OCI-LY1 (cell line): ENCODE measurements around the gene ZMYND19.

Experiments
- H2AFZ ChIP-seq: fragments of 200-600 bp; sonication (generic), shearing (Covaris generic); 2 replicates; pipeline ENCODE4 v1.6.0; 2014; ENCODE audit warnings: antibody characterized with exemption, mild to moderate bottlenecking, low read length
- H3F3A ChIP-seq: fragments of 200-600 bp; sonication (generic), shearing (Covaris generic); 2 replicates; pipeline ENCODE4 v1.6.0; 2014; ENCODE audit warnings: mild to moderate bottlenecking, antibody characterized with exemption, low read length, moderate library complexity; ENCODE audit not compliant: insufficient read depth
- H3K27ac ChIP-seq: fragments of 200-600 bp; sonication (generic); 2 replicates; pipeline ENCODE4 v1.5.1; 2014; ENCODE audit warnings: low read length, mixed run types, mild to moderate bottlenecking, low read depth; ENCODE audit not compliant: poor library complexity, severe bottlenecking
- H3K27me3 ChIP-seq: fragments of 200-600 bp; sonication (generic); 2 replicates; pipeline ENCODE4 v1.6.0; 2014; ENCODE audit warnings: antibody characterized with exemption, mild to moderate bottlenecking, low read length, moderate library complexity; ENCODE audit not compliant: insufficient read depth
- H3K36me3 ChIP-seq: fragments of 200-600 bp; sonication (generic); 2 replicates; pipeline ENCODE4 v1.6.1; 2014; ENCODE audit warnings: mild to moderate bottlenecking, antibody characterized with exemption, low read length, moderate library complexity, mixed read lengths; ENCODE audit not compliant: insufficient read depth
- H3K4me1 ChIP-seq: fragments of 200-600 bp; sonication (generic); 2 replicates; pipeline ENCODE4 v1.5.1; 2014; ENCODE audit warnings: mild to moderate bottlenecking, low read length, moderate library complexity; ENCODE audit not compliant: insufficient read depth, severe bottlenecking
- H3K4me2 ChIP-seq: fragments of 200-600 bp; sonication (generic), shearing (Covaris generic); 2 replicates; pipeline ENCODE4 v1.6.1; 2014; ENCODE audit warnings: low read length
- H3K4me3 ChIP-seq: fragments of 200-600 bp; sonication (generic); 2 replicates; pipeline ENCODE4 v1.5.1; 2014; ENCODE audit warnings: low read length, low read depth, mild to moderate bottlenecking, mixed read lengths; ENCODE audit not compliant: poor library complexity, severe bottlenecking
- H3K79me2 ChIP-seq: fragments of 200-600 bp; shearing (Covaris generic); 2 replicates; pipeline ENCODE4 v1.6.1; 2016; ENCODE audit warnings: mixed run types, low read length, mixed read lengths; ENCODE audit not compliant: insufficient read depth
- H3K9ac ChIP-seq: fragments of 200-600 bp; sonication (generic), shearing (Covaris generic); 2 replicates; pipeline ENCODE4 v1.6.1; 2014; ENCODE audit warnings: mild to moderate bottlenecking, low read length, mixed read lengths
- H3K9me2 ChIP-seq: fragments of 200-600 bp; sonication (generic), shearing (Covaris generic); 2 replicates; pipeline ENCODE4 v1.6.1; 2014; ENCODE audit warnings: low read depth, mild to moderate bottlenecking, low read length, mixed read lengths
- H3K9me3 ChIP-seq: fragments of 200-600 bp; shearing (Covaris generic); 2 replicates; pipeline ENCODE4 v1.6.1; 2014; ENCODE audit warnings: low read length, mixed read lengths
- H4K20me1 ChIP-seq: fragments of 200-600 bp; sonication (generic), shearing (Covaris generic); 2 replicates; pipeline ENCODE4 v1.6.0; 2016; ENCODE audit warnings: mild to moderate bottlenecking, low read length; ENCODE audit not compliant: insufficient read depth
- CTCF ChIP-seq: fragments of 200-600 bp; sonication (generic), shearing (Covaris generic); IDR thresholded peaks from 2 replicates; pipeline ENCODE4 v1.5.1; 2017; ENCODE audit warnings: mild to moderate bottlenecking, antibody characterized with exemption, low read length, moderate library complexity, mixed read lengths
- EZH2 ChIP-seq: fragments of 200-600 bp; sonication (generic), shearing (Covaris generic); IDR thresholded peaks from 2 replicates; pipeline ENCODE4 v1.8.0; 2017; ENCODE audit warnings: borderline replicate concordance, mixed run types, mild to moderate bottlenecking, antibody characterized with exemption, low read length, moderate library complexity, mixed read lengths

The ZMYND19 gene

GRCh38 chr9:137558127-137558526, 32.2 kb downstream of the ZMYND19 start:
- H3K27ac ChIP-seq: no peak overlapping the region
- H3K4me1 ChIP-seq: no peaks in the 10 kb centered on the region
- no peaks in the 10 kb centered on the region for H4K20me1 ChIP-seq
- no peaks in the 10 kb centered on the region for H3K9me3 ChIP-seq
- TF ChIP-seq CTCF: no peak
- no peak for TF ChIP-seq EZH2
- no peak overlapping the region for H3K4me3 ChIP-seq
- H3K79me2 ChIP-seq: no peaks in the 10 kb centered on the region
- H3F3A ChIP-seq: no peaks in the 10 kb centered on the region
- no peak overlapping the region for H3K9ac ChIP-seq
- H3K4me2 ChIP-seq: no peak overlapping the region
- H3K9me2 ChIP-seq: no peaks in the 10 kb centered on the region
- peaks cover 68% of the 10 kb centered on the region for H3K36me3 ChIP-seq
- H3K27me3 ChIP-seq: no peaks in the 10 kb centered on the region
- no peak overlapping the region for H2AFZ ChIP-seq

- no peak overlapping the region for H3K9ac ChIP-seq
- H4K20me1 ChIP-seq: no peaks in the 10 kb centered on the region
- no peaks in the 10 kb centered on the region for H3K27me3 ChIP-seq
- H3F3A ChIP-seq: no peaks in the 10 kb centered on the region
- no peak for TF ChIP-seq EZH2
- no peak for TF ChIP-seq CTCF
- H3K4me3 ChIP-seq: no peak overlapping the region
- H3K79me2 ChIP-seq: no peaks in the 10 kb centered on the region
- H3K9me3 ChIP-seq: no peaks in the 10 kb centered on the region
- no peak overlapping the region for H2AFZ ChIP-seq
- H3K27ac ChIP-seq: no peak overlapping the region
- no peak overlapping the region for H3K4me2 ChIP-seq
- peaks cover 8% of the 10 kb centered on the region for H3K4me1 ChIP-seq
- no peaks in the 10 kb centered on the region for H3K9me2 ChIP-seq
- H3K36me3 ChIP-seq: peaks cover 53% of the 10 kb centered on the region
These were observed 34.1 kb downstream of the ZMYND19 start for GRCh38 chr9:137556069-137556838.

- H4K20me1 ChIP-seq: no peaks in the 10 kb centered on the region
- H3K9ac ChIP-seq: no peak overlapping the region
- peaks cover 48% of the 10 kb centered on the region for H3K36me3 ChIP-seq
- H3K4me1 ChIP-seq: peaks cover 11% of the 10 kb centered on the region
- no peak for TF ChIP-seq CTCF
- TF ChIP-seq EZH2: no peak
- no peak overlapping the region for H2AFZ ChIP-seq
- no peaks in the 10 kb centered on the region for H3K9me2 ChIP-seq
- H3K79me2 ChIP-seq: no peaks in the 10 kb centered on the region
- no peaks in the 10 kb centered on the region for H3F3A ChIP-seq
- no peak overlapping the region for H3K27ac ChIP-seq
- no peak overlapping the region for H3K4me2 ChIP-seq
- no peaks in the 10 kb centered on the region for H3K27me3 ChIP-seq
- H3K9me3 ChIP-seq: no peaks in the 10 kb centered on the region
- no peak overlapping the region for H3K4me3 ChIP-seq
These were observed 35.1 kb downstream of the ZMYND19 start for GRCh38 chr9:137555179-137555578.
